ENCODE data around the gene ZNF280C.

- TF ChIP-seq CTCF (IDR thresholded peaks at IDR 0.05 in 4 of 5, conservative IDR thresholded peaks at IDR 0.05 in 1 of 5): no peak
- TF ChIP-seq POLR2A (IDR thresholded peaks at IDR 0.05): no peak
Observed at GRCh38 chrX:130163398-130163797, 105.3 kb downstream of the ZNF280C start.

Data from gastrocnemius medialis (tissue), 4 donors.